Uterus (tissue), 2 donors: ENCODE data around the gene RIOX2.

Experiments used
- CTCF ChIP-seq, 4 experiments: fragments of 200-600 bp in 2 of 4; fragments of 450-650 bp in 2 of 4; sonication (generic) in 2 of 4; IDR thresholded peaks; one replicate each; pipeline ENCODE4 v1.5.1; 2016 to 2019; ENCODE audit warnings: antibody characterized with exemption in 4 of 4, mild to moderate bottlenecking in 2 of 4, moderate library complexity in 1 of 4
- POLR2A ChIP-seq, 2 donors: fragments of 450-650 bp; IDR thresholded peaks; one replicate each; pipeline ENCODE4 v1.6.1; 2016; ENCODE audit warnings: antibody characterized with exemption in 2 of 2, mild to moderate bottlenecking in 1 of 2, moderate library complexity in 1 of 2

GRCh38 chr3:97927704-97928103 lies 44.5 kb downstream of the RIOX2 start:
- no peak for TF ChIP-seq CTCF (IDR thresholded peaks at IDR 0.05)
- no peak for TF ChIP-seq POLR2A (IDR thresholded peaks at IDR 0.05)
